ENCODE results near the gene AFAP1L2.

GRCh38 chr10:114320249-114321116 is 83.8 kb downstream of the AFAP1L2 start:
- TF ChIP-seq CTCF (IDR thresholded peaks at IDR 0.05) = no peak
- TF ChIP-seq SIN3A (IDR thresholded peaks at IDR 0.05; ENCODE audit: borderline replicate concordance, insufficient read depth, low read depth, low read length) = no peak
- TF ChIP-seq REST (IDR thresholded peaks at IDR 0.05; ENCODE audit: insufficient read depth in 1 of 2, low read depth in 2 of 2, low read length in 1 of 2) = no peak
- no peak for TF ChIP-seq POLR2AphosphoS5 (IDR thresholded peaks at IDR 0.05; ENCODE audit: low read depth, low read length)
- no peak for TF ChIP-seq TCF7L2 (IDR thresholded peaks at IDR 0.05; ENCODE audit: low read depth, low read length)

Measured in Panc1 (cell line).